WTC11 (cell line): ENCODE measurements around the gene RPS13. TPM values are rescaled to one million over a fixed set of nuclear protein-coding genes. Genes with fewer than 3 reads are reported as not detected.
"Not testable (repeated sequence)": the region's sequence is repeated elsewhere in the genome, so short reads cannot be mapped to it uniquely, and the experiment has no call there.

Source experiments
- ATAC-seq: fragments of 200-7000 bp; cut with Tn5 transposase; 2 replicates; pipeline ENCODE4 v1.10.0; 2021; ENCODE audit warnings: mild to moderate bottlenecking, moderate library complexity
- CTCF ChIA-PET: fragments of 300-600 bp; sonication (Branson Sonifier 250); formaldehyde crosslinking; loops from one replicate; lab custom pipeline; 2021; ENCODE audit warnings: antibody characterized with exemption; lab: Charles Lee
- POLR2A ChIA-PET: fragments of 350-600 bp; sonication (Branson Sonifier 250); formaldehyde crosslinking; loops from one replicate; lab custom pipeline; 2021; ENCODE audit warnings: antibody characterized with exemption; lab: Charles Lee
- DNase-seq: peaks from one replicate; pipeline ENCODE4 v3.0.0; 2021; ENCODE audit warnings: low spot score
- H3K27ac Mint-ChIP-seq: 2 replicates; pipeline ENCODE4 v1.8.0; 2021; ENCODE audit warnings: mixed read lengths
- H3K27me3 Mint-ChIP-seq: 2 replicates; pipeline ENCODE4 v1.8.0; 2021; ENCODE audit warnings: low read depth, mild to moderate bottlenecking, moderate library complexity, mixed read lengths
- H3K36me3 Mint-ChIP-seq: 2 replicates; pipeline ENCODE4 v1.8.0; 2021; ENCODE audit warnings: mixed read lengths
- H3K4me1 Mint-ChIP-seq: 2 replicates; pipeline ENCODE4 v1.8.0; 2022; ENCODE audit warnings: mixed read lengths
- H3K4me3 Mint-ChIP-seq: 2 replicates; pipeline ENCODE4 v1.8.0; 2021; ENCODE audit warnings: mild to moderate bottlenecking, moderate library complexity, mixed read lengths
- H3K9me3 Mint-ChIP-seq: 2 replicates; pipeline ENCODE4 v1.8.0; 2021; ENCODE audit warnings: mixed read lengths
- ATF1 ChIP-seq: sonication (generic); formaldehyde crosslinking; IDR thresholded peaks from 2 replicates; pipeline ENCODE4 v1.8.1; 2023; ENCODE audit warnings: mild to moderate bottlenecking, moderate library complexity, missing genetic modification reagents
- ATF6 ChIP-seq: sonication (generic); formaldehyde crosslinking; IDR thresholded peaks from 2 replicates; pipeline ENCODE4 v1.8.1; 2023; ENCODE audit warnings: mild to moderate bottlenecking, missing genetic modification reagents
- CBFB ChIP-seq: sonication (generic); formaldehyde crosslinking; IDR thresholded peaks from 2 replicates; pipeline ENCODE4 v1.8.1; 2022; ENCODE audit warnings: mild to moderate bottlenecking, low read depth, missing genetic modification reagents
- E2F1 ChIP-seq: sonication (generic); formaldehyde crosslinking; IDR thresholded peaks from 2 replicates; pipeline ENCODE4 v1.8.0; 2022; ENCODE audit warnings: mild to moderate bottlenecking, missing genetic modification reagents
- FOXP4 ChIP-seq: sonication (generic); formaldehyde crosslinking; IDR thresholded peaks from 2 replicates; pipeline ENCODE4 v1.8.0; 2022; ENCODE audit warnings: mild to moderate bottlenecking, missing genetic modification reagents
- HMGXB4 ChIP-seq: sonication (generic); formaldehyde crosslinking; IDR thresholded peaks from 2 replicates; pipeline ENCODE4 v1.8.1; 2023; ENCODE audit warnings: mild to moderate bottlenecking, moderate library complexity, missing genetic modification reagents
- KAT7 ChIP-seq: sonication (generic); formaldehyde crosslinking; IDR thresholded peaks from 2 replicates; pipeline ENCODE4 v1.8.1; 2023; ENCODE audit warnings: missing genetic modification reagents, mild to moderate bottlenecking, borderline replicate concordance
- OVOL2 ChIP-seq: fragments of 250-450 bp; sonication (Bioruptor Pico); IDR thresholded peaks from 2 replicates; pipeline ENCODE4 v1.9.0; 2021; ENCODE audit warnings: mild to moderate bottlenecking, borderline replicate concordance
- PRDM15 ChIP-seq: sonication (generic); formaldehyde crosslinking; IDR thresholded peaks from 2 replicates; pipeline ENCODE4 v1.8.0; 2022; ENCODE audit warnings: missing genetic modification reagents
- USF1 ChIP-seq: sonication (generic); formaldehyde crosslinking; IDR thresholded peaks from 2 replicates; pipeline ENCODE4 v1.8.0; 2022; ENCODE audit warnings: mild to moderate bottlenecking, missing genetic modification reagents
- ZNF425 ChIP-seq: fragments of 250-450 bp; sonication (Bioruptor Pico); conservative IDR thresholded peaks from 2 replicates; pipeline ENCODE4 v1.9.0; 2021; ENCODE audit warnings: mild to moderate bottlenecking
- ZSCAN18 ChIP-seq: fragments of 250-450 bp; sonication (Bioruptor Pico); IDR thresholded peaks from 2 replicates; pipeline ENCODE4 v2.1.2; 2022; ENCODE audit warnings: mild to moderate bottlenecking, moderate library complexity
- total RNA-seq: library from RNA; stranded (reverse); gene quantifications from 3 replicates; pipeline ENCODE4 v1.2.3, GENCODE V29; 2021

RPS13 gene
- total RNA-seq, 1 experiment from 2014 or later, result 1,200 TPM

- CTCF ChIA-PET, result no interaction called here
- H3K4me3 Mint-ChIP-seq, result no peak overlapping the region
- H3K27ac Mint-ChIP-seq, result no peak overlapping the region
- peaks cover 61% of the 10 kb centered on the region for H3K36me3 Mint-ChIP-seq
- POLR2A ChIA-PET, result no interaction called here
- no peaks in the 10 kb centered on the region for H3K27me3 Mint-ChIP-seq
- no peak for ATAC-seq
- no peaks in the 10 kb centered on the region for H3K4me1 Mint-ChIP-seq
- DNase-seq, result no peak
- TF ChIP-seq PRDM15 (no peak), OVOL2 (CRISPR knock-in tag) (no peak), ZNF425 (no peak)
- TF ChIP-seq, all 79 proteins: peak for 0
- no peaks in the 10 kb centered on the region for H3K9me3 Mint-ChIP-seq
These were observed 20.6 kb upstream of the RPS13 start for GRCh38 chr11:17098038-17098437.

GRCh38 chr11:17085976-17086375, 8.5 kb upstream of the RPS13 start:
- ATAC-seq, H3K27me3 Mint-ChIP-seq, POLR2A ChIA-PET, H3K9me3 Mint-ChIP-seq, H3K4me3 Mint-ChIP-seq, DNase-seq: not testable (repeated sequence)
- Mint-ChIP-seq H3K4me1 (peaks cover 20% of the 10 kb centered on the region), H3K27ac (peak overlapping the region; percentile 72), H3K36me3 (peaks cover 19% of the 10 kb centered on the region)
- CTCF ChIA-PET, result interaction anchor here (0.6 kb wide), 1 partner anchor 22 kb away, joined by 3 read pairs; no protein-coding TSS in a partner anchor

- H3K27ac Mint-ChIP-seq, result peak overlapping the region; percentile 96
- H3K36me3 Mint-ChIP-seq, result peaks cover 37% of the 10 kb centered on the region
- H3K4me1 Mint-ChIP-seq, result peaks cover 24% of the 10 kb centered on the region
- ATAC-seq (no peak), DNase-seq (no peak)
- H3K4me3 Mint-ChIP-seq, result peak overlapping the region; percentile 99
- POLR2A ChIA-PET, result interaction anchor here (0.6 to 1.6 kb wide), 13 partner anchors 10 to 339 kb away, joined by 3 to 10 read pairs (median 3); partner anchors contain the start of gene PIK3C2A
- no peaks in the 10 kb centered on the region for H3K27me3 Mint-ChIP-seq
- no peaks in the 10 kb centered on the region for H3K9me3 Mint-ChIP-seq
- CTCF ChIA-PET, result interaction anchor here (0.6 to 1.7 kb wide), 7 partner anchors 14 to 291 kb away, joined by 3 to 7 read pairs (median 4); partner anchors contain the start of gene PLEKHA7
- no peak; the same call in 1 of the 2 replicates for TF ChIP-seq USF1 (CRISPR knock-in tag)
- TF ChIP-seq FOXP4 (CRISPR knock-in tag), result 0 out of 2 replicates have a peak, but pooled peaks have one; percentile 5
- TF ChIP-seq CBFB (CRISPR knock-in tag), result no peak
- TF ChIP-seq ATF6 (CRISPR knock-in tag), result no peak
- no peak for TF ChIP-seq E2F1 (CRISPR knock-in tag)
- 0 out of 2 replicates have a peak, but pooled peaks have one; percentile 3 for TF ChIP-seq KAT7 (CRISPR knock-in tag)
- TF ChIP-seq ZSCAN18 (CRISPR knock-in tag), result no peak
- TF ChIP-seq ATF1, result 0 out of 2 replicates have a peak, but pooled peaks have one; percentile 15
- no peak; the same call in 1 of the 2 replicates for TF ChIP-seq HMGXB4 (CRISPR knock-in tag)
These were observed 287 bp downstream of the RPS13 start for GRCh38 chr11:17077240-17077519.
